Prostate gland (tissue), 2 donors: ENCODE results near the gene CTIF.

Experiments
- CTCF ChIP-seq, 4 experiments: fragments of 200-600 bp in 2 of 4; fragments of 450-650 bp in 2 of 4; sonication (generic) in 2 of 4; IDR thresholded peaks; 1 replicate in 3 of 4; 2 replicates in 1 of 4; pipeline ENCODE4 v1.5.1; 2016 to 2019; ENCODE audit warnings: antibody characterized with exemption in 4 of 4, mild to moderate bottlenecking in 2 of 4, moderate library complexity in 2 of 4
- POLR2A ChIP-seq: fragments of 450-650 bp; IDR thresholded peaks from one replicate; pipeline ENCODE4 v1.6.1; 2016; ENCODE audit warnings: antibody characterized with exemption, mild to moderate bottlenecking

GRCh38 chr18:48719974-48720654, 181.3 kb downstream of the CTIF start:
- TF ChIP-seq POLR2A (no peak), CTCF (IDR thresholded peaks at IDR 0.05) (no peak)
